HG02938 (cell line): ENCODE results near the gene KLHL25.

Source experiments
- ATAC-seq: cut with Tn5 transposase; IDR thresholded peaks from one replicate; pipeline ENCODE4 v1.9.1; 2021; ENCODE audit warnings: mild to moderate bottlenecking, moderate library complexity; ENCODE audit not compliant: unreplicated experiment

The KLHL25 gene

GRCh38 chr15:85749261-85750151 lies 45.2 kb downstream of the KLHL25 start:
- ATAC-seq, result no peak

- ATAC-seq, result no peak
Measured at GRCh38 chr15:85748729-85749128, 46.0 kb downstream of the KLHL25 start.

- ATAC-seq, result no peak
Measured at GRCh38 chr15:85748176-85748575, 46.5 kb downstream of the KLHL25 start.

DNA sequence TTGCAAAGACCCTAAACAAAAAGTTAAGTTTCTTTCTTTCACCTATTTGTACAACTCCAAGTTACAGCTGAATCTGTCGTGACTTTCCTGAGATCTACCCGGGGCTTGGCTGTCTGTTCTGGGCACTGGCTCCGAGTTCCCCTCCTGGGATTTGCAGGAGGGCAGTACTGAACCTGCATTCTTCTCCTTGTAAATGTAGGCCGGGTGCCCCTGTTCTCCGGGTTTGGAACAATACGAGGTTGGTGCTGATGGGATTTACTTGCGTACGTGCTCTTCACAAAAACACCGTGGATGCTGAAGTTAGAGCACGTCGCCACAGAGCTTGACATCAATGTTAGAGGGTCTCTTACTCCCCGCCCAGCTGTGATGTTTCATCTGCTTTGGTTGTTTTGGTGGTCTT lies 48.1 kb downstream of the KLHL25 start:
- no peak for ATAC-seq

- no peak for ATAC-seq
Measured at GRCh38 chr15:85745525-85746150, 49.1 kb downstream of the KLHL25 start.

GRCh38 chr15:85745023-85745422 lies 49.7 kb downstream of the KLHL25 start:
- no peak for ATAC-seq

DNA sequence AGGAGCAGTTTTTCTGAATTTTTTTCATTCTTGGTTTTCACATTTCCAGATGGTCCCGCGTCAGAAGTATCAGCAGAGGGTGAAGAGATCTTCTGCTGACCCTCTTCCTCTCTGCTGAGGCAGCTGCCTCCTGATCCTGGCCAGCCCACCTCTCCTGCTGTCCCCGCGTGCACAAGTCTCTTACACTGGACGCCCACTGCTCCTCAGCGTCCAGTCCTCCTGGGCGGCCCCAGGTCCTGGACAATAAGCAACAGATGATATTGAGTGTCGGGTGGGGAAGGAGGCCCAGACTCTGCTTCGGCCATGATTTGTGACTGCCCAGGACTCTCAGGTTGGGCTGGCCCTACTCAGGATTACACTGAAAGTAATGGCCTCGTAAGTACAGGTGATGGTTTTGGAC lies 50.1 kb downstream of the KLHL25 start:
- ATAC-seq, result no peak

DNA sequence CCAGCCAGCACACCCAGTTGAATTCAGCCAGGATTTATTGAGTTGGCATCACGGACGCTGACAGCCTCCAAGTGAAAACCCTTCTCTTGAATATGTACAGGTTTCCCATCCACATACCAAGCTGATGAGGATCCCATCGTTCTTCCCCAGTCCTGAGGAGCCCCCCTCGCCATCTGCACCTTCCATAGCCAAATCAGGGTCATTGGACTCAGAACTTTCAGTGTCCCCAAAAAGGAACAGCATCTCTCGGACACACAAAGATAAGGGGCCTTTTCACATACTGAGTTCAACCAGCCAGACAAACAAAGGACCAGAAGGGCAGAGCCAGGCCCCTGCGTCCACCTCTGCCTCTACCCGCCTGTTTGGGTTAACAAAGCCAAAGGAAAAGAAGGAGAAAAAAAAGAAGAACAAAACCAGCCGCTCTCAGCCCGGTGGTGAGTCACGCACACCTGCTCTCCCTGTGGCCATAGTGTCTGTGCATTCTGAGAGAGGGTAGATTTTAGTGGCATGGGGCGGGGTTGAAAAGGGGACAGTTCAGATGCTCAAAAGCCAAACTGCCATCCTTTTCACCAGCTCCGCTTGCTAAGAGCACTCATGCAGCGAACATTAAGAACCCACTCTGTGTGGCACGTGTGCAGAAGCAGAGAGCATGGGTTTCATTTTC lies 51.2 kb downstream of the KLHL25 start:
- ATAC-seq, result no peak

DNA sequence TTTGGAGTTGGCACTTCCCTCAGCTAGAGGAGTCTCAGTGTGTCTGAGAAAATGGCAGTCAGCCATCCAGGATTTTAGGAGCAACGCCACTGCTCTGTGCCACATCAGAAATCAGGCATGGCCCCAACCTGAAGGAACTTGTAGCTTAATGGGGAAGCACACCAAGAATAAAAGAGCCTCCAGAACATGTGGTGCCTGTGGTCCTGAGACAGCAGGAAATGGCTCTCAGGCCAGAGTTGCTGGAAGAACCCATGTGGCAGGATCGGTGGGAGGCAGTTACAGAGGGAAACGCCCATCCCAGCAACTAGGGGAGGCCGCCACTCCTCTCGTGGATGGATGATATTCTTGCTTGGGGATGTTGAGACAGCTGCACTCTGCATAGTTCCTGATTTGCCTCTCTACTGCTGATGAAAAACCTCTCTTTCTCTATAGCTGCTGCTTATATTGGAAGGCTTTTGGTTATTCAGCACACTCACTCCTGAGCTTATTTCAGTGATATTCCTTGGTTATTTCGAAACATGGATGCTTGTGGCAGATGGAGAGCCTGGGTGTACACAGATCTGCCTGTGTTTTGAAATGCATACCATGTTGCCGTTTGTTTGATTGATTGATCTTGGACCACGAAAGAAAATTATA lies 52.4 kb downstream of the KLHL25 start:
- no peak for ATAC-seq

DNA sequence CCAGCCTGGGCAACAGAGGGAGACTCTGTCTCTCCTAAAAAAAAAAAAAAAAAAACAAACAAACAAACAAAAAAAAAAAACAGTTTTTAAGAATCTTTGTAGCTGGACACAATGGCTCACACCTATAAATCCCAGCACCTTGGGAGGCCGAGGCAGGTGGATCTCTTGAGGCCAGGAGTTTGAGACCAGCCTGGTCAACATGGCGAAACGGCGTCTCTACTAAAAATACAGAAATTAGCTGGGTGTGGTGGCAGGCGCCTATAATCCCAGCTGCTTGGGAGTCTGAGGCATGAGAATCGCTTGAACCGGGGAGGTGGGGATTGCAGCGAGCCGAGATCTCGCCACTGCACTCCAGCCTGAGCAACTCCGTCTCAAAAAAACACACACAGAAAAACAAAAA lies 53.1 kb downstream of the KLHL25 start:
- ATAC-seq, result no peak

DNA sequence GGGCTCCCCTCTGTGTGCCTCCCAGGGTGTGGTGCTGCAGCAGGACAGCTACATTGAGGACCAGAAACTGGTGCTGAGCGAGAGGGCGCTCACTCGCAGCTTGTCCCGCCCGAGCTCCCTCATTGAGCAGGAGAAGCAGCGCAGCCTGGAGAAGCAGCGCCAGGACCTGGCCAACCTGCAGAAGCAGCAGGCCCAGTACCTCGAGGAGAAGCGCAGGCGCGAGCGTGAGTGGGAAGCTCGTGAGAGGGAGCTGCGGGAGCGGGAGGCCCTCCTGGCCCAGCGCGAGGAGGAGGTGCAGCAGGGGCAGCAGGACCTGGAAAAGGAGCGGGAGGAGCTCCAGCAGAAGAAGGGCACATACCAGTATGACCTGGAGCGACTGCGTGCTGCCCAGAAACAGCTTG lies 53.7 kb downstream of the KLHL25 start:
- ATAC-seq, result no peak

DNA sequence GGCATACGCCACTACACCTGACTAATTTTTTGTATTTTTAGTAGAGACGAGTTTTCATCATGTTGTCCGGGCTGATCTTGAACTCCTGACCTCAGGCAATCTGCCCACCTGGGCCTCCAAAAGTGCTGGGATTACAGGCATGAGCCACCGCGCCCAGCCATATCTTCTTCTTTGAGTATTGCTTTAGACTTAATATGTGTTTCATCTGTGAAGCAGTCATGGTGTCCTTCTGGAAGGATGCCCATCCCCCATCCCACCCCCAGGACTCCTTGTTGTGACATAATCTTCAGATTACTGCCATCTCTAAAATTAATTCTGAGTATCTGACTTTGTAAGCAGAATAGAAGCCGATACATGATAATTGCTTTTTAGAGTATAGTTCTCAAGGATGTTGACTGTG lies 57.7 kb downstream of the KLHL25 start:
- no peak for ATAC-seq

- no peak for ATAC-seq
Measured at GRCh38 chr15:85733416-85733815, 61.3 kb downstream of the KLHL25 start.

DNA sequence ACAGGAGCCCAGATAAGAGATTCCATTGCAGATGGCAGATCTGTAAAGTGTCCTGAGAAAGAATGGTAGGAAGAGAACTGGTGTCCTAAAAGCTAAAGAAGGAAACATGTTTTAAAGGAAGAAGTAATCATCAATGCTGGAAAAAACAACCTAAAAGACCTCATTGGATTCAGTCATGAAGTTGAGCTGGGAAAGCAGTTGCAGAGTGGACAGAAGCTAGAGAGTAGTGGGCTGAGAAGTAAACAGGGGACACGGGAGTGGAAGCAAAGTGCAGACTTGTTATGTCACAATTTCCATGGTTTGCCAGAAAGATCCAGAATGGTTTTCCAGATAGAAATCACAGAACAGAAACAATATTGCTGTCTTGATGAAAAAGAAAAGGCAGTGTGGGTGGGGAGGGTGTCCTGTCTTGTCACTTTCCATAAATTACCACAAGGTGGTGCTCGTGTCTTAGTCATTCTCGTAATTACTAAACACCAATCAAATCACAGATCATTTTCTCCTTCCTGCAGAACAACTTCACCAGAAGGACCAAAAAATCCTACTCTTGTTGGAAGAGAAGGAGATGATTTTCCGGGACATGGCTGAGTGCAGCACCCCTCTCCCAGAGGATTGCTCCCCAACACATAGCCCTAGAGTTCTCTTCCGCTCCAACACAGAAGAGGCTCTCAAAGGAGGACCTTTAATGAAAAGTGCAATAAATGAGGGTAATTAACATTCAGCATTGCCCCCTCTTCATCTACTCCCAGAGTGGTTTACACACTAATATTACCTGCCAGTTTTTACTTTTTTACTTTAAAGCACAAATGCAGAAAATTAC lies 64.5 kb downstream of the KLHL25 start:
- ATAC-seq, result peak; percentile 88

- ATAC-seq, result no peak
Measured at GRCh38 chr15:85727068-85727467, 67.7 kb downstream of the KLHL25 start.

- ATAC-seq, result no peak
Measured at GRCh38 chr15:85726454-85726853, 68.3 kb downstream of the KLHL25 start.

DNA sequence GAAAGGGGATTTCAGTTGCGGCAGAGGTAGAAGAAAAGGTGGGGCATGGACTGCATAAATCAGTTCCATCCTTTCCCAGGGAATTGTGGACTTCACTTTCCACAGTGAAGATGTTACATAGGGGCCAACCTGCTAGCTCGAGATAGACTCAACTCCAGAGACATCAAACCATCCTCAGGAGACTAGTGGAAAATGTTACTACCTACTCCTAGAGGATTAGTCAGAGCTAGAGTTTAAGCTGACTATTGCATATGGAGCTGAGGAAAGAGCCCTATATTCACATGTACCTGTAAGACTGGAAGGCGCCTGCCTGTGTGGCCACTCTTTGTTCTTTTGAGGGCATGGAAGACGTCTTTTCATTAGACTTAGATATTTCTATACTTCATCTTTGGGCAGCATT lies 69.2 kb downstream of the KLHL25 start:
- no peak for ATAC-seq

- no peak for ATAC-seq
Measured at GRCh38 chr15:85725019-85725418, 69.7 kb downstream of the KLHL25 start.

- no peak for ATAC-seq
Measured at GRCh38 chr15:85723960-85724945, 70.5 kb downstream of the KLHL25 start.
